ENCODE results near the gene ATP1B3. TPM values are rescaled to one million over a fixed set of nuclear protein-coding genes. Genes with fewer than 3 reads are reported as not detected.

Gene ATP1B3
- total RNA-seq, result 80.3 and 95.1 TPM in 2 replicates

GRCh38 chr3:141876381-141876890 lies at the start of gene ATP1B3:
ATP1B3 (plus strand) TSS chr3:141876643; CDS start chr3:141876802, 159 bp downstream.

Other genes with a start within 250 kb of the ATP1B3 start
- 30.7 and 33.0 TPM in 2 replicates for gene RNF7, start 138.3 kb upstream of the ATP1B3 start, total RNA-seq
- gene GRK7, start 113.2 kb upstream of the ATP1B3 start, total RNA-seq, result not detected in 2 replicates

Data from aortic smooth muscle cell (primary cell).